Erythroblast (primary cell): ENCODE measurements around the gene FGF12.

Source experiments
- GATA1 ChIP-seq: IDR thresholded peaks from 2 replicates; pipeline ENCODE4 v1.6.1; 2011; ENCODE audit warnings: low read depth, mild to moderate bottlenecking, control low read depth, low read length, moderate library complexity
- POLR2A ChIP-seq: IDR thresholded peaks from 2 replicates; pipeline ENCODE4 v1.6.1; 2011; ENCODE audit warnings: mild to moderate bottlenecking, low read length

DNA sequence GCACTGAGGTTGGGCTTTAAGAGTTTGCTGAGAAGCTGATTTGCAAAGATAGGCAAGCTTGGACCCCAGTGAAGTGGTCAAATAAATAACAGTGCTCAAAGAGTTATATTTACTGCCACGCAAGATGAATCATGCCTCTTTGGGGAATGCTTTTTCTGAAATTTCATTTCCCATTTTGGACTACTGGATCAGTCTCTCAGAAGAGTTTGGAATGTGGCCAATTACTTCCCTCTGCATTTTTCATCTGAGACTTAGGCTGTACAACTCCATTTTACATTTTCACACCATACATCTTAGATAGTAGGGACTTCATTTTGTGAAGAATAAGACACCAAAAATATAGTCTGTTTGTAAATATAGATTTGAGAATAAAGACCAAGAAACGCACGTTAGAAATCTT lies 419.7 kb downstream of the FGF12 start:
- TF ChIP-seq POLR2A, result no peak
- no peak for TF ChIP-seq GATA1
